ENCODE results near the gene KRT23.
"Not testable (repeated sequence)": the region's sequence is repeated elsewhere in the genome, so short reads cannot be mapped to it uniquely, and the experiment has no call there.

The KRT23 gene

GRCh38 chr17:40936437-40936971 is 942 bp downstream of the KRT23 start:
- no peak overlapping the region for H3K4me3 ChIP-seq (ENCODE audit: low read length)
- TF ChIP-seq ZNF274 (IDR thresholded peaks at IDR 0.05; ENCODE audit: low read depth, low read length): no peak

GRCh38 chr17:40935624-40936023 is 1.8 kb downstream of the KRT23 start:
- H3K4me3 ChIP-seq (ENCODE audit: low read length): no peak overlapping the region
- no peak for TF ChIP-seq ZNF274 (IDR thresholded peaks at IDR 0.05; ENCODE audit: low read depth, low read length)

- no peak for TF ChIP-seq ZNF274 (IDR thresholded peaks at IDR 0.05; ENCODE audit: low read depth, low read length)
- no peak overlapping the region for H3K4me3 ChIP-seq (ENCODE audit: low read length)
Observed at GRCh38 chr17:40932608-40933007, 4.8 kb downstream of the KRT23 start.

- TF ChIP-seq ZNF274 (IDR thresholded peaks at IDR 0.05; ENCODE audit: low read depth, low read length): no peak
- H3K4me3 ChIP-seq (ENCODE audit: low read length): no peak overlapping the region
Observed at GRCh38 chr17:40931311-40931710, 6.1 kb downstream of the KRT23 start.

- no peak for TF ChIP-seq ZNF274 (IDR thresholded peaks at IDR 0.05; ENCODE audit: low read depth, low read length)
- H3K4me3 ChIP-seq (ENCODE audit: low read length): no peak overlapping the region
Observed at GRCh38 chr17:40926341-40926740, 11.1 kb downstream of the KRT23 start.

GRCh38 chr17:40922239-40922638 is 15.2 kb downstream of the KRT23 start:
- no peak for TF ChIP-seq ZNF274 (IDR thresholded peaks at IDR 0.05; ENCODE audit: low read depth, low read length)

GRCh38 chr17:40921026-40921425 is 16.4 kb downstream of the KRT23 start:
- H3K4me3 ChIP-seq (ENCODE audit: low read length): no peak overlapping the region
- TF ChIP-seq ZNF274 (IDR thresholded peaks at IDR 0.05; ENCODE audit: low read depth, low read length): no peak

More at GRCh38 chr17:40922239-40922638, 15.2 kb downstream of the KRT23 start:
- no peak overlapping the region for H3K4me3 ChIP-seq (ENCODE audit: low read length)

- H3K4me3 ChIP-seq (ENCODE audit: low read length): not testable (repeated sequence)
Observed at GRCh38 chr17:40917116-40917515, 20.3 kb downstream of the KRT23 start.

- TF ChIP-seq ZNF274 (IDR thresholded peaks at IDR 0.05; ENCODE audit: low read depth, low read length): no peak
- no peak overlapping the region for H3K4me3 ChIP-seq (ENCODE audit: low read length)
Observed at GRCh38 chr17:40916366-40916765, 21.1 kb downstream of the KRT23 start.

GRCh38 chr17:40915721-40916256 is 21.7 kb downstream of the KRT23 start:
- TF ChIP-seq ZNF274 (IDR thresholded peaks at IDR 0.05; ENCODE audit: low read depth, low read length): no peak

GRCh38 chr17:40915199-40915661 is 22.2 kb downstream of the KRT23 start:
- no peak overlapping the region for H3K4me3 ChIP-seq (ENCODE audit: low read length)
- no peak for TF ChIP-seq ZNF274 (IDR thresholded peaks at IDR 0.05; ENCODE audit: low read depth, low read length)

More at GRCh38 chr17:40915721-40916256, 21.7 kb downstream of the KRT23 start:
- no peak overlapping the region for H3K4me3 ChIP-seq (ENCODE audit: low read length)

GRCh38 chr17:40914075-40914855 is 23.2 kb downstream of the KRT23 start:
- no peak overlapping the region for H3K4me3 ChIP-seq (ENCODE audit: low read length)
- no peak for TF ChIP-seq ZNF274 (IDR thresholded peaks at IDR 0.05; ENCODE audit: low read depth, low read length)

GRCh38 chr17:40912486-40913210 is 24.8 kb downstream of the KRT23 start:
- H3K4me3 ChIP-seq (ENCODE audit: low read length): no peak overlapping the region
- no peak for TF ChIP-seq ZNF274 (IDR thresholded peaks at IDR 0.05; ENCODE audit: low read depth, low read length)

- no peak for TF ChIP-seq ZNF274 (IDR thresholded peaks at IDR 0.05; ENCODE audit: low read depth, low read length)
- no peak overlapping the region for H3K4me3 ChIP-seq (ENCODE audit: low read length)
Observed at GRCh38 chr17:40910441-40910841, 27.0 kb downstream of the KRT23 start.

GRCh38 chr17:40909755-40910154 is 27.7 kb downstream of the KRT23 start:
- H3K4me3 ChIP-seq (ENCODE audit: low read length): no peak overlapping the region
- TF ChIP-seq ZNF274 (IDR thresholded peaks at IDR 0.05; ENCODE audit: low read depth, low read length): no peak

All from GM08714 (cell line).